ENCODE data around the gene ITPA. TPM values are rescaled to one million over a fixed set of nuclear protein-coding genes. Genes with fewer than 3 reads are reported as not detected.

ITPA gene
- total and polyA plus RNA-seq, 2 of the 13 experiments (the other 11 are each of a cell fraction or from before 2014, with no cell fraction given): 60.1 to 103 TPM

- TF ChIP-seq GMEB2 (CRISPR knock-in tag; IDR thresholded peaks at IDR 0.05; ENCODE audit: low read depth) (no peak), ZNF740 (CRISPR knock-in tag; IDR thresholded peaks at IDR 0.05) (peak; percentile 76; the same call in 1 of the 2 replicates), IKZF1 (IDR thresholded peaks at IDR 0.05) (no peak), ATF2 (CRISPR knock-in tag; IDR thresholded peaks at IDR 0.05) (peak; percentile 70; the same call in 1 of the 2 replicates), ELF1 (CRISPR knock-in tag; IDR thresholded peaks at IDR 0.05) (peak; percentile 79), CREB3 (CRISPR knock-in tag; IDR thresholded peaks at IDR 0.05) (no peak), ZNF496 (CRISPR knock-in tag; IDR thresholded peaks at IDR 0.05; ENCODE audit: insufficient replicate concordance) (no peak), ZNF143 (CRISPR knock-in tag; IDR thresholded peaks at IDR 0.05) (0 out of 2 replicates have a peak, but pooled peaks have one; percentile 1), CENPT (CRISPR knock-in tag; IDR thresholded peaks at IDR 0.05; ENCODE audit: low read depth) (0 out of 2 replicates have a peak, but pooled peaks have one; percentile 12), MYNN (CRISPR knock-in tag; IDR thresholded peaks at IDR 0.05; ENCODE audit: low read depth) (no peak), MTF2 (CRISPR knock-in tag; IDR thresholded peaks at IDR 0.05; ENCODE audit: borderline replicate concordance) (no peak), YEATS4 (CRISPR knock-in tag; IDR thresholded peaks at IDR 0.05; ENCODE audit: borderline replicate concordance) (peak; percentile 90), ZNF44 (CRISPR knock-in tag; IDR thresholded peaks at IDR 0.05) (peak; percentile 93; the same call in 1 of the 2 replicates), ZNF563 (CRISPR knock-in tag; IDR thresholded peaks at IDR 0.05) (peak; percentile 92), ZNF615 (CRISPR knock-in tag; IDR thresholded peaks at IDR 0.05; ENCODE audit: borderline replicate concordance) (no peak), NONO (IDR thresholded peaks at IDR 0.05) (no peak), NONO (CRISPR knock-in tag; conservative IDR thresholded peaks at IDR 0.05) (peak; percentile 76), KDM5A (IDR thresholded peaks at IDR 0.05; ENCODE audit: borderline replicate concordance, low read length) (peak; percentile 62; the same call in 1 of the 2 replicates), ARHGAP35 (CRISPR knock-in tag; IDR thresholded peaks at IDR 0.05; ENCODE audit: borderline replicate concordance) (no peak; the same call in 1 of the 2 replicates), ZFP36L2 (CRISPR knock-in tag; IDR thresholded peaks at IDR 0.05) (no peak), NFYC (CRISPR knock-in tag; IDR thresholded peaks at IDR 0.05) (no peak; the same call in 1 of the 2 replicates), ZBTB4 (CRISPR knock-in tag; IDR thresholded peaks at IDR 0.05; ENCODE audit: borderline replicate concordance) (no peak)
Measured at GRCh38 chr20:3168079-3168828, 41.0 kb upstream of the ITPA start (continued).

All from HepG2 (cell line).